ENCODE results near the gene RAB44.

GRCh38 chr6:36734486-36735060, 36.9 kb downstream of the RAB44 start:
- TF ChIP-seq CTCF (IDR thresholded peaks at IDR 0.05) (no peak), GATA2 (CRISPR knock-in tag; IDR thresholded peaks at IDR 0.05) (no peak), RAD21 (IDR thresholded peaks at IDR 0.05; ENCODE audit: low read length) (no peak), GABPA (IDR thresholded peaks at IDR 0.05; ENCODE audit: low read depth) (no peak), POLR2AphosphoS5 (IDR thresholded peaks at IDR 0.05; ENCODE audit: low read depth, low read length) (no peak), YY1 (IDR thresholded peaks at IDR 0.05; ENCODE audit: low read depth) (no peak), USF2 (IDR thresholded peaks at IDR 0.05; ENCODE audit: borderline replicate concordance, low read depth, low read length) (no peak)

All from SK-N-SH (cell line).